ENCODE measurements around the gene FOXO3. TPM values are rescaled to one million over a fixed set of nuclear protein-coding genes. Genes with fewer than 3 reads are reported as not detected.

Gene FOXO3
- total RNA-seq, 1 experiment from 2014 or later: 22.1 TPM

- no peaks in the 10 kb centered on the region for H3K27me3 ChIP-seq (ENCODE audit: insufficient read depth, low read length)
- H3K79me2 ChIP-seq (ENCODE audit: insufficient read depth, low read length): peaks cover 4% of the 10 kb centered on the region; the same call in 1 of the 2 replicates
- DNase-seq: no peak
- H2AFZ ChIP-seq (ENCODE audit: low read length): no peak overlapping the region
- H3K27ac ChIP-seq (ENCODE audit: insufficient read length, low read depth, low read length): no peak overlapping the region
- no peak overlapping the region for H3K9ac ChIP-seq (ENCODE audit: extremely low read depth, insufficient read length, low read length)
- H2BK20ac ChIP-seq (ENCODE audit: low read depth, low read length, poor library complexity, severe bottlenecking): no peak overlapping the region
- H3K18ac ChIP-seq (ENCODE audit: insufficient read length, low read depth, low read length): peak overlapping the region; percentile 34
- H3K23me2 ChIP-seq (ENCODE audit: insufficient read length, low read depth, low read length, poor library complexity, severe bottlenecking): no peaks in the 10 kb centered on the region
- Mint-ChIP-seq H3K36me3 (ENCODE audit: insufficient read depth in 1 of 3, low read depth in 3 of 3) (peaks cover 0 to 6% (median 0%) of the 10 kb centered on the region in 3 experiments; a peak in 1 of 7 replicates), H3K4me1 (peaks cover 15 to 32% of the 10 kb centered on the region in 2 experiments), H3K4me3 (no peak overlapping the region), H3K9me3 (no peaks in the 10 kb centered on the region), H3K27me3 (ENCODE audit: low read depth) (no peaks in the 10 kb centered on the region), H3K27ac (peak overlapping the region in 2 of 3 experiments; percentile 5 to 63; a peak in 3 of 7 replicates)
- H2BK5ac ChIP-seq (ENCODE audit: insufficient read length, low read length): no peak overlapping the region
- no peak overlapping the region for H3K56ac ChIP-seq (ENCODE audit: insufficient read length, low read depth, low read length)
- no peak overlapping the region for H3K4me2 ChIP-seq (ENCODE audit: insufficient read depth, insufficient read length, low read length)
- H2AK5ac ChIP-seq (ENCODE audit: insufficient read length, low read length): no peak overlapping the region
- no peak overlapping the region for H4K5ac ChIP-seq (ENCODE audit: insufficient read length, low read depth, low read length)
- H3K79me1 ChIP-seq (ENCODE audit: insufficient read depth, low read depth, low read length, poor library complexity, severe bottlenecking): peaks cover 3% of the 10 kb centered on the region
- H4K20me1 ChIP-seq (ENCODE audit: control insufficient read depth, insufficient read depth, insufficient read length): no peaks in the 10 kb centered on the region
- H2BK15ac ChIP-seq (ENCODE audit: low read depth, low read length): no peak overlapping the region
- H3K4ac ChIP-seq (ENCODE audit: low read depth, low read length): no peak overlapping the region
- no peak overlapping the region for H3K23ac ChIP-seq (ENCODE audit: insufficient read length, low read depth, low read length)
- no peak overlapping the region for H4K8ac ChIP-seq (replicated peaks; ENCODE audit: insufficient read length, low read depth, low read length)
- peaks cover 2% of the 10 kb centered on the region; the same call in 1 of the 2 replicates for H3K4me1 ChIP-seq (ENCODE audit: insufficient read depth, low read length)
- H4K91ac ChIP-seq (ENCODE audit: insufficient read length, low read depth, low read length): no peak overlapping the region
- no peak overlapping the region for H3T11ph ChIP-seq (ENCODE audit: low read length)
- H3K9me3 ChIP-seq (ENCODE audit: control insufficient read depth, low read depth, low read length): no peaks in the 10 kb centered on the region
- TF ChIP-seq CTCF (conservative IDR thresholded peaks at IDR 0.05): no peak
- no CpG with 5 or more reads among the region's 12 CpGs for WGBS (ENCODE audit: extremely low coverage, insufficient read length, low lambda C conversion rate)
- no peak overlapping the region for H2BK12ac ChIP-seq (ENCODE audit: insufficient read length, low read depth, low read length)
- H3K14ac ChIP-seq (ENCODE audit: insufficient read depth, low read length): no peak overlapping the region
- H2BK120ac ChIP-seq (ENCODE audit: low read depth, low read length, poor library complexity, severe bottlenecking): no peak overlapping the region
Measured at GRCh38 chr6:108655806-108656651, 95.3 kb downstream of the FOXO3 start.
